Sigmoid colon (tissue), 7 donors: Measurements from ENCODE around the gene MIEN1. TPM values are rescaled to one million over a fixed set of nuclear protein-coding genes. Genes with fewer than 3 reads are reported as not detected.
"Not testable (repeated sequence)": the region's sequence is repeated elsewhere in the genome, so short reads cannot be mapped to it uniquely, and the experiment has no call there.

Source experiments
- DNase-seq: peaks from one replicate; pipeline ENCODE4 v3.0.0-alpha.2; 2019
- H3K27ac ChIP-seq, 4 donors: fragments of 200-600 bp; sonication (generic); one replicate each; pipeline ENCODE4 v1.5.1; 2016 to 2019; ENCODE audit warnings: mild to moderate bottlenecking in 1 of 4
- H3K27me3 ChIP-seq, 3 donors: fragments of 200-600 bp; sonication (generic); one replicate each; pipeline ENCODE4 v1.5.1; 2019; ENCODE audit warnings: mild to moderate bottlenecking in 1 of 3
- H3K36me3 ChIP-seq, 4 donors: fragments of 200-600 bp; sonication (generic); one replicate each; pipeline ENCODE4 v1.5.1; 2016 to 2019
- H3K4me1 ChIP-seq, 4 donors: fragments of 200-600 bp; sonication (generic); one replicate each; pipeline ENCODE4 v1.5.1; 2017 to 2019
- H3K4me3 ChIP-seq, 4 donors: fragments of 200-600 bp; sonication (generic); one replicate each; pipeline ENCODE4 v1.5.1; 2017 to 2019; ENCODE audit warnings: mild to moderate bottlenecking in 2 of 4, moderate library complexity in 1 of 4
- H3K9me3 ChIP-seq, 4 donors: fragments of 200-600 bp in 3 of 4; sonication (generic) in 3 of 4; one replicate each; pipeline versions ENCODE4 v1.5.1 to v1.6.1; 2013 to 2019
- CTCF ChIP-seq, 4 experiments: fragments of 450-650 bp in 3 of 4; fragments of 200-600 bp in 1 of 4; IDR thresholded peaks; one replicate each; pipeline ENCODE4 v1.5.1; 2016 to 2019; ENCODE audit warnings: antibody characterized with exemption in 4 of 4, mild to moderate bottlenecking in 3 of 4, moderate library complexity in 2 of 4
- EP300 ChIP-seq, 4 donors: sonication (generic); formaldehyde crosslinking; IDR thresholded peaks; one replicate each; pipeline ENCODE4 v1.6.1; 2017; ENCODE audit warnings: antibody characterized with exemption in 4 of 4
- POLR2A ChIP-seq, 2 donors: fragments of 450-650 bp; IDR thresholded peaks; one replicate each; pipeline ENCODE4 v1.6.1; 2016; ENCODE audit warnings: antibody characterized with exemption in 2 of 2, mild to moderate bottlenecking in 2 of 2, moderate library complexity in 2 of 2
- POLR2AphosphoS5 ChIP-seq, 4 donors: sonication (generic); formaldehyde crosslinking; IDR thresholded peaks; one replicate each; pipeline ENCODE4 v1.6.1; 2017; ENCODE audit warnings: antibody characterized with exemption in 4 of 4
- WGBS, 2 donors: extraction: QIAGEN DNeasy Blood & Tissue Kit; methylation state at CpG; one replicate each; pipeline ENCODE4 v1.1.7; 2013; 5-methylcytosine and 5-hydroxymethylcytosine counted together
- intact Hi-C: fragments of 100-400 bp; cut with DNase I; formaldehyde crosslinking; loops from one replicate; pipeline ENCODE4 v1.15.1; 2023
- polyA plus RNA-seq, 3 donors: library from polyadenylated mRNA; stranded (reverse); fragments of 200-250 nt; gene quantifications; one replicate each; pipeline ENCODE4 v1.2.3, GENCODE V29; 2013
- total RNA-seq, 4 donors: library from RNA; depleted of rRNA; stranded (reverse); fragments of >200 nt; gene quantifications; one replicate each; pipeline ENCODE4 v1.1.0, GENCODE V29; 2016
- donor health status: healthy with polysubstance abuse.
- donor health status: Bipolar disorder and iron deficiency.
- donor health status: healthy.

The MIEN1 gene
- total and polyA plus RNA-seq, 7 donors, result 52.4 to 226 (median 65.5) TPM

GRCh38 chr17:39711851-39712250 is 18.5 kb downstream of the MIEN1 start:
- Histone ChIP-seq H3K36me3 (peaks cover 10 to 83% (median 47%) of the 10 kb centered on the region in 4 donors), H3K9me3 (no peaks in the 10 kb centered on the region), H3K4me1 (no peaks in the 10 kb centered on the region), H3K27me3 (no peaks in the 10 kb centered on the region), H3K27ac (no peak overlapping the region), H3K4me3 (no peak overlapping the region)
- WGBS, 2 donors, result 91 to 92% methylated on average over 10 of the region's 10 CpGs
- intact Hi-C loops, result no loop called here
- TF ChIP-seq CTCF (IDR thresholded peaks at IDR 0.05) (no peak), POLR2AphosphoS5 (IDR thresholded peaks at IDR 0.05) (no peak), EP300 (IDR thresholded peaks at IDR 0.05) (no peak), POLR2A (IDR thresholded peaks at IDR 0.05) (no peak)
- DNase-seq, result no peak

- H3K4me1 ChIP-seq, result not testable (repeated sequence)
- H3K36me3 ChIP-seq, result peaks cover 9 to 76% (median 45%) of the 10 kb centered on the region in 4 donors
These were observed 19.3 kb downstream of the MIEN1 start for GRCh38 chr17:39711071-39711470.

GRCh38 chr17:39709998-39710964 is 20.1 kb downstream of the MIEN1 start:
- H3K36me3 ChIP-seq, result peaks cover under 1 to 68% (median 38%) of the 10 kb centered on the region in 4 donors
- intact Hi-C loops, result no loop called here

More at GRCh38 chr17:39711071-39711470, 19.3 kb downstream of the MIEN1 start:
- H3K9me3 ChIP-seq, H3K4me3 ChIP-seq, DNase-seq, H3K27me3 ChIP-seq, intact Hi-C loops, H3K27ac ChIP-seq: not testable (repeated sequence)
- 89 to 91% methylated on average over 11 of the region's 11 CpGs for WGBS, 2 donors

GRCh38 chr17:39709319-39709997 is 20.9 kb downstream of the MIEN1 start:
- no peaks in the 10 kb centered on the region for H3K9me3 ChIP-seq
- TF ChIP-seq EP300 (IDR thresholded peaks at IDR 0.05) (no peak), CTCF (IDR thresholded peaks at IDR 0.05) (no peak), POLR2AphosphoS5 (IDR thresholded peaks at IDR 0.05) (no peak), POLR2A (IDR thresholded peaks at IDR 0.05) (no peak)
- peaks cover 0 to 62% (median 38%) of the 10 kb centered on the region in 4 donors for H3K36me3 ChIP-seq
- H3K4me1 ChIP-seq, result peaks cover 0 to 13% (median 10%) of the 10 kb centered on the region in 4 donors
- intact Hi-C loops, result no loop called here
- H3K27me3 ChIP-seq, result no peaks in the 10 kb centered on the region
- DNase-seq, result no peak
- 85 to 89% methylated on average over 14 of the region's 14 CpGs for WGBS, 2 donors
- H3K27ac ChIP-seq, result no peak overlapping the region
- H3K4me3 ChIP-seq, result no peak overlapping the region

More at GRCh38 chr17:39709998-39710964, 20.1 kb downstream of the MIEN1 start:
- WGBS, 2 donors, result 89 to 92% methylated on average over 20 of the region's 20 CpGs
- TF ChIP-seq CTCF (IDR thresholded peaks at IDR 0.05) (no peak), POLR2A (IDR thresholded peaks at IDR 0.05) (no peak), EP300 (IDR thresholded peaks at IDR 0.05) (no peak), POLR2AphosphoS5 (IDR thresholded peaks at IDR 0.05) (no peak)
- no peak for DNase-seq
- H3K9me3 ChIP-seq, result no peaks in the 10 kb centered on the region
- H3K4me3 ChIP-seq, result no peak overlapping the region
- peaks cover 0 to 5% (median 1%) of the 10 kb centered on the region in 4 donors for H3K4me1 ChIP-seq
- H3K27me3 ChIP-seq, result no peaks in the 10 kb centered on the region
- no peak overlapping the region for H3K27ac ChIP-seq

- no peak overlapping the region for H3K4me3 ChIP-seq
- intact Hi-C loops, result no loop called here
- no peak for TF ChIP-seq POLR2AphosphoS5 (IDR thresholded peaks at IDR 0.05)
- no peak for TF ChIP-seq CTCF (IDR thresholded peaks at IDR 0.05)
- no peak for TF ChIP-seq POLR2A (IDR thresholded peaks at IDR 0.05)
- no peak for TF ChIP-seq EP300 (IDR thresholded peaks at IDR 0.05)
- peak overlapping the region in 2 of 4 donors; percentile 42 to 55 for H3K27ac ChIP-seq
- peaks cover 0 to 20% (median 14%) of the 10 kb centered on the region in 4 donors for H3K4me1 ChIP-seq
- H3K27me3 ChIP-seq, result no peaks in the 10 kb centered on the region
- DNase-seq, result no peak
- no peaks in the 10 kb centered on the region for H3K9me3 ChIP-seq
- 15 to 53% methylated on average over 7 of the region's 7 CpGs for WGBS, 2 donors
- peaks cover 0 to 50% (median 31%) of the 10 kb centered on the region in 4 donors for H3K36me3 ChIP-seq
These were observed 23.4 kb downstream of the MIEN1 start for GRCh38 chr17:39706921-39707337.
